Neutrophil (primary cell): Measurements from ENCODE around the gene PTGDS.
"Not testable (repeated sequence)": the region's sequence is repeated elsewhere in the genome, so short reads cannot be mapped to it uniquely, and the experiment has no call there.

Experiments
- H3K27ac ChIP-seq: fragments of 200-600 bp; sonication (generic); 2 replicates; pipeline ENCODE4 v1.5.1; 2016; ENCODE audit warnings: mild to moderate bottlenecking, moderate library complexity
- H3K27me3 ChIP-seq: fragments of 200-600 bp; sonication (generic); 2 replicates; pipeline ENCODE4 v1.6.0; 2016; ENCODE audit warnings: mild to moderate bottlenecking
- H3K36me3 ChIP-seq: fragments of 200-600 bp; sonication (generic); 2 replicates; pipeline ENCODE4 v1.5.1; 2017
- H3K4me1 ChIP-seq, 2 experiments: fragments of 200-600 bp in 1 of 2; sonication (generic) in 1 of 2; 1 replicate in 1 of 2; 2 replicates in 1 of 2; pipeline versions ENCODE4 v1.5.1 to v1.6.1; 2013 to 2016; ENCODE audit warnings: low read depth in 1 of 2, low read length in 1 of 2, mild to moderate bottlenecking in 1 of 2, moderate library complexity in 1 of 2; ENCODE audit not compliant: control insufficient read depth in 1 of 2, insufficient read depth in 1 of 2
- H3K4me3 ChIP-seq, 2 experiments: fragments of 200-600 bp in 1 of 2; sonication (generic) in 1 of 2; 1 replicate in 1 of 2; 2 replicates in 1 of 2; pipeline ENCODE4 v1.5.1; 2013 to 2016; ENCODE audit warnings: low read depth in 1 of 2, low read length in 1 of 2, mild to moderate bottlenecking in 1 of 2, moderate library complexity in 1 of 2
- H3K9me3 ChIP-seq: fragments of 200-600 bp; sonication (generic); 2 replicates; pipeline ENCODE4 v1.5.1; 2016
- CTCF ChIP-seq: fragments of 200-600 bp; sonication (generic); IDR thresholded peaks from 2 replicates; pipeline ENCODE4 v1.5.1; 2016; ENCODE audit warnings: antibody characterized with exemption

The PTGDS gene

GRCh38 chr9:137000177-137000930 lies 23.1 kb downstream of the PTGDS start:
- Histone ChIP-seq H3K9me3 (no peaks in the 10 kb centered on the region), H3K36me3 (no peaks in the 10 kb centered on the region), H3K27me3 (peaks cover 27% of the 10 kb centered on the region), H3K27ac (peak overlapping the region; percentile 81), H3K4me1 (peaks cover 49 to 70% of the 10 kb centered on the region in 2 experiments), H3K4me3 (peak overlapping the region; percentile 3 to 23)
- TF ChIP-seq CTCF, result no peak

GRCh38 chr9:137001857-137002645 lies 24.7 kb downstream of the PTGDS start:
- peaks cover 5% of the 10 kb centered on the region for H3K36me3 ChIP-seq
- H3K9me3 ChIP-seq, result no peaks in the 10 kb centered on the region
- H3K27me3 ChIP-seq, result peaks cover 10% of the 10 kb centered on the region
- H3K4me1 ChIP-seq, result peaks cover 39 to 53% of the 10 kb centered on the region in 2 experiments
- no peak for TF ChIP-seq CTCF
- H3K27ac ChIP-seq, result no peak overlapping the region
- no peak overlapping the region for H3K4me3 ChIP-seq

GRCh38 chr9:137002646-137003041 lies 25.3 kb downstream of the PTGDS start:
- Histone ChIP-seq H3K36me3 (peaks cover 11% of the 10 kb centered on the region), H3K4me1 (peaks cover 39 to 47% of the 10 kb centered on the region in 2 experiments), H3K27ac (no peak overlapping the region), H3K27me3 (peaks cover 4% of the 10 kb centered on the region), H3K4me3 (no peak overlapping the region), H3K9me3 (no peaks in the 10 kb centered on the region)
- no peak for TF ChIP-seq CTCF

- Histone ChIP-seq H3K4me1 (peaks cover 27 to 31% of the 10 kb centered on the region in 2 experiments), H3K36me3 (peaks cover 28% of the 10 kb centered on the region)
- TF ChIP-seq CTCF, result peak; percentile 18
- not testable (repeated sequence) for H3K9me3 ChIP-seq, H3K27me3 ChIP-seq, H3K4me3 ChIP-seq, H3K27ac ChIP-seq
Measured at GRCh38 chr9:137004285-137004684, 27.0 kb downstream of the PTGDS start.

GRCh38 chr9:137006116-137007003 lies 29.1 kb downstream of the PTGDS start:
- H3K4me1 ChIP-seq, result peaks cover 7 to 10% of the 10 kb centered on the region in 2 experiments
- peaks cover 49% of the 10 kb centered on the region for H3K36me3 ChIP-seq
- no peak for TF ChIP-seq CTCF
- H3K9me3 ChIP-seq, result no peaks in the 10 kb centered on the region
- no peak overlapping the region for H3K4me3 ChIP-seq
- no peaks in the 10 kb centered on the region for H3K27me3 ChIP-seq
- H3K27ac ChIP-seq, result no peak overlapping the region
